ENCODE results near the gene RECQL5.

DNA sequence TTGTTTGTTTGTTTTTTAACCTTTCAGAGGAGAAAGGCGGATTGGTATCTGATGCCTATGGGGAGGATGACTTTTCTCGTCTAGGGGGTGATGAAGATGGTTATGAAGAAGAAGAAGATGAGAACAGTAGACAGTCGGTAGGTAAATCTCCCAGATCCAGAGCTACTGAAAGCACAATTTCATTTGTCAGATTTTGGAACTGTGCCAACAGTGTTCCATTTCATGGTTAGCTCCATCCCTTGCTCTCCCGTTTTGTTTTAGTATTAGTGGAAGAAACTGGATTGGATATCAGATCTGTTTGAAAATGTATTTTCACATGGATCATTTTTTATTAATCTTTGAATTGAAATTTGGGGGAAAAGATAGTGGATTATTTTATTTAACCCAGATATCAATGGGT, 1.5 kb upstream of the RECQL5 start:
- TF ChIP-seq, protein P1, sequence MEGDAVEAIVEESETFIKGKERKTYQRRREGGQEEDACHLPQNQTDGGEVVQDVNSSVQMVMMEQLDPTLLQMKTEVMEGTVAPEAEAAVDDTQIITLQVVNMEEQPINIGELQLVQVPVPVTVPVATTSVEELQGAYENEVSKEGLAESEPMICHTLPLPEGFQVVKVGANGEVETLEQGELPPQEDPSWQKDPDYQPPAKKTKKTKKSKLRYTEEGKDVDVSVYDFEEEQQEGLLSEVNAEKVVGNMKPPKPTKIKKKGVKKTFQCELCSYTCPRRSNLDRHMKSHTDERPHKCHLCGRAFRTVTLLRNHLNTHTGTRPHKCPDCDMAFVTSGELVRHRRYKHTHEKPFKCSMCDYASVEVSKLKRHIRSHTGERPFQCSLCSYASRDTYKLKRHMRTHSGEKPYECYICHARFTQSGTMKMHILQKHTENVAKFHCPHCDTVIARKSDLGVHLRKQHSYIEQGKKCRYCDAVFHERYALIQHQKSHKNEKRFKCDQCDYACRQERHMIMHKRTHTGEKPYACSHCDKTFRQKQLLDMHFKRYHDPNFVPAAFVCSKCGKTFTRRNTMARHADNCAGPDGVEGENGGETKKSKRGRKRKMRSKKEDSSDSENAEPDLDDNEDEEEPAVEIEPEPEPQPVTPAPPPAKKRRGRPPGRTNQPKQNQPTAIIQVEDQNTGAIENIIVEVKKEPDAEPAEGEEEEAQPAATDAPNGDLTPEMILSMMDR (IDR thresholded peaks at IDR 0.05), result no peak
- TF ChIP-seq POLR2A (IDR thresholded peaks at IDR 0.05), result no peak

Measured in thyroid gland (tissue), 4 donors.